ENCODE results near the gene CREBBP.

DNA sequence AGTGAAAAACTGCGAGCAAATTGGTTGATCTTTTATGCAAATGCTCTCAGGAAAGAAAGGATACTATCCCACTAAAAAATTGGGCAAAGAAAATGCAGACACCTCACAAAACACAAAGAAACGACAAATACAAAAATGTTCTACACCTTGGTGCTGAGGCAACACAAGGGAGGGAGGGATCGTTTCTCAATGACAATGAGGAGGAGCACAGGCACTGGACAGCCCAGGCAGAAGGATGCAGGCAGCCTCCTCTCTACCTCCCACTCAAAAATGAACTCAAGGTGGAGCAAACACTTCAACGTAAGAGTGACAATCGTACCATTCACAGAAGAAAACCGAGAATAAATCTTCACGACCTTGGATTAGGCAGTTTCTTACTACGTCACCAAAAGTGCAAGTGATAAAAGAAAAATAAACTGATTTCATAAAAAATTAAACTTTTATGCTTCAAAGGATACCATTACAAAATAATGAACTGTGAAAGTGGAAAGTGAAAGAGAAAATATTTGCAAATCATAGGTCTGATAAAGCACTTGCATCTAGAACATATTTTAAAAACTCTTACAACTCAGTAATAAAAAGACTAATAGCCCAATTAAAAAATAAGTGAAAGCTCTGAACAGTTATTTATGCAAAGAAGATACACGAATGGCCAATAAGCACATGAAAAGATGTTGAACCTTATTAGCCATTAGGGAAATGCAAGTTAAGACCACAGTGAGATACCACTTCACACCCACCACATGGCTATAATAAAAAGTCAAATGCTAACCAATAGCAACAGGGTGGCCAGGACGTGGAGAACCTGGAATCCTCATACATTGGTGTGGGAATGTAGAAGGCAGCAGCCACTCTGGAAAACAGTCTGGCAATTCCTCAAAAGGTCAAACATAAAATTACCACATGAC lies 82.4 kb downstream of the CREBBP start:
- TF ChIP-seq TAF1 (IDR thresholded peaks at IDR 0.05; ENCODE audit: borderline replicate concordance, low read depth, low read length): no peak
- TF ChIP-seq POLR2A (IDR thresholded peaks at IDR 0.05; ENCODE audit: low read depth, low read length): no peak
- TF ChIP-seq POLR2AphosphoS5 (IDR thresholded peaks at IDR 0.05; ENCODE audit: low read depth, low read length): no peak
